OCI-LY7 (cell line): ENCODE data around the gene KIRREL1. TPM values are rescaled to one million over a fixed set of nuclear protein-coding genes. Genes with fewer than 3 reads are reported as not detected.

ENCODE experiments used
- BruUV-seq: library from RNA; stranded (reverse); fragments of 400-500 nt; replicated peaks from 2 replicates; lab custom pipeline; 2021; lab: Mats Ljungman, UMichigan
- CTCF ChIA-PET: fragments of 300-600 bp; sonication (Branson Sonifier 250); formaldehyde crosslinking; loops from one replicate; lab custom pipeline; 2022; ENCODE audit warnings: antibody characterized with exemption; ENCODE audit not compliant: unreplicated experiment; lab: Charles Lee
- POLR2A ChIA-PET: fragments of 300-600 bp; sonication (Branson Sonifier 250); formaldehyde crosslinking; loops from one replicate; lab custom pipeline; 2022; ENCODE audit warnings: antibody characterized with exemption; lab: Charles Lee
- DNase-seq: peaks from one replicate; pipeline ENCODE4 v3.0.0-alpha.2; 2015; ENCODE audit warnings: low spot score
- H2AFZ ChIP-seq: fragments of 200-600 bp; sonication (generic), shearing (Covaris generic); 2 replicates; pipeline ENCODE4 v1.6.1; 2014; ENCODE audit warnings: mild to moderate bottlenecking, antibody characterized with exemption, low read length, moderate library complexity
- H3K27ac ChIP-seq: fragments of 200-600 bp; sonication (generic); 2 replicates; pipeline ENCODE4 v1.5.1; 2014; ENCODE audit warnings: mixed run types, low read depth, mild to moderate bottlenecking, moderate library complexity, low read length, inconsistent platforms; ENCODE audit not compliant: poor library complexity, severe bottlenecking
- H3K36me3 ChIP-seq: fragments of 200-600 bp; sonication (generic); 2 replicates; pipeline ENCODE4 v1.6.1; 2014; ENCODE audit warnings: mild to moderate bottlenecking, antibody characterized with exemption, low read length, moderate library complexity, mixed read lengths; ENCODE audit not compliant: insufficient read depth
- H3K4me1 ChIP-seq: fragments of 200-600 bp; sonication (generic); 2 replicates; pipeline ENCODE4 v1.5.1; 2014; ENCODE audit warnings: mild to moderate bottlenecking, low read length; ENCODE audit not compliant: insufficient read depth, poor library complexity, severe bottlenecking
- H3K4me2 ChIP-seq: fragments of 200-600 bp; sonication (generic); 2 replicates; pipeline ENCODE4 v1.6.1; 2014; ENCODE audit warnings: mild to moderate bottlenecking, low read length
- H3K4me3 ChIP-seq: fragments of 200-600 bp; sonication (generic); 2 replicates; pipeline ENCODE4 v1.5.1; 2014; ENCODE audit warnings: mild to moderate bottlenecking, low read depth, low read length; ENCODE audit not compliant: poor library complexity, severe bottlenecking
- H3K79me2 ChIP-seq: fragments of 200-600 bp; sonication (generic); 2 replicates; pipeline ENCODE4 v1.6.1; 2016; ENCODE audit warnings: low read depth, mild to moderate bottlenecking, low read length, moderate library complexity, mixed read lengths; ENCODE audit not compliant: insufficient read depth
- H3K9me2 ChIP-seq: fragments of 200-600 bp; sonication (generic); 2 replicates; pipeline ENCODE4 v1.6.1; 2016; ENCODE audit warnings: mild to moderate bottlenecking, low read length, mixed read lengths; ENCODE audit not compliant: insufficient read depth
- H3K9me3 ChIP-seq: fragments of 200-600 bp; sonication (generic); 2 replicates; pipeline ENCODE4 v1.6.1; 2014; ENCODE audit warnings: mild to moderate bottlenecking, mixed run types, low read length, mixed read lengths
- H4K20me1 ChIP-seq: fragments of 200-600 bp; sonication (generic); 2 replicates; pipeline ENCODE4 v1.6.1; 2014; ENCODE audit warnings: mild to moderate bottlenecking, antibody characterized with exemption, low read length, moderate library complexity, mixed read lengths; ENCODE audit not compliant: insufficient read depth
- CTCF ChIP-seq: fragments of 200-600 bp; sonication (generic); conservative IDR thresholded peaks from 2 replicates; pipeline ENCODE4 v1.5.1; 2014; ENCODE audit warnings: mild to moderate bottlenecking, antibody characterized with exemption, low read length, moderate library complexity, mixed read lengths
- EZH2phosphoT487 ChIP-seq: fragments of 200-600 bp; sonication (generic); IDR thresholded peaks from 2 replicates; pipeline ENCODE4 v1.6.1; 2018; ENCODE audit warnings: low read depth, borderline replicate concordance, mild to moderate bottlenecking, mixed run types, antibody characterized with exemption, low read length, moderate library complexity, mixed read lengths
- intact Hi-C: fragments of 100-400 bp; cut with micrococcal nuclease; formaldehyde crosslinking; loops from one replicate; pipeline ENCODE4 v1.10.0; 2022; ENCODE audit not compliant: unreplicated experiment
- total RNA-seq, 2 experiments: library from RNA; depleted of rRNA in 1 of 2; stranded (reverse); fragments of >200 nt in 1 of 2; shearing (Covaris generic) in 1 of 2; gene quantifications; 2 replicates each; pipeline ENCODE4 v1.2.3, GENCODE V29; 2014 to 2022

Gene KIRREL1
- total RNA-seq, 2 experiments from 2014 or later = not detected

- H3K36me3 ChIP-seq = no peaks in the 10 kb centered on the region
- no peaks in the 10 kb centered on the region for H3K9me3 ChIP-seq
- peak overlapping the region; percentile 30 for H3K4me2 ChIP-seq
- H3K79me2 ChIP-seq = no peaks in the 10 kb centered on the region
- no TSS peak for BruUV-seq
- H2AFZ ChIP-seq = peak overlapping the region; percentile 48; the same call in 1 of the 2 replicates
- peaks cover 23% of the 10 kb centered on the region for H3K4me1 ChIP-seq
- POLR2A ChIA-PET = interaction anchor here (1.2 kb wide), 1 partner anchor 14 kb away, joined by 3 read pairs; no protein-coding TSS in a partner anchor
- no peaks in the 10 kb centered on the region for H4K20me1 ChIP-seq
- DNase-seq = peak; percentile 84
- no peak overlapping the region for H3K4me3 ChIP-seq
- no peaks in the 10 kb centered on the region for H3K9me2 ChIP-seq
- intact Hi-C loops = loop anchor here (1.0 to 5.0 kb wide), 6 partner anchors 70 to 578 kb away; no protein-coding TSS in a partner anchor
- no peak overlapping the region for H3K27ac ChIP-seq
- CTCF ChIA-PET = interaction anchor here (0.9 to 1.4 kb wide), 2 partner anchors 368 to 379 kb away, joined by 3 to 4 read pairs; no protein-coding TSS in a partner anchor
- TF ChIP-seq EZH2phosphoT487 (no peak), CTCF (peak; percentile 90)
Observed at GRCh38 chr1:157948312-157949073, 45.0 kb upstream of the KIRREL1 start.

- Histone ChIP-seq H3K4me1 (peaks cover 23% of the 10 kb centered on the region), H3K9me3 (no peaks in the 10 kb centered on the region), H2AFZ (peak overlapping the region; percentile 48; the same call in 1 of the 2 replicates), H3K79me2 (no peaks in the 10 kb centered on the region), H4K20me1 (no peaks in the 10 kb centered on the region), H3K4me3 (no peak overlapping the region), H3K27ac (no peak overlapping the region), H3K4me2 (no peak overlapping the region), H3K36me3 (no peaks in the 10 kb centered on the region), H3K9me2 (no peaks in the 10 kb centered on the region)
- no peak for DNase-seq
- ChIA-PET POLR2A (interaction anchor here (0.7 kb wide), 1 partner anchor 153 kb away, joined by 3 read pairs; no protein-coding TSS in a partner anchor), CTCF (interaction anchor here (1.4 kb wide), 1 partner anchor 369 kb away, joined by 3 read pairs; no protein-coding TSS in a partner anchor)
- intact Hi-C loops = loop anchor here (2.0 to 5.0 kb wide), 2 partner anchors 258 to 457 kb away; no protein-coding TSS in a partner anchor
- no peak for TF ChIP-seq EZH2phosphoT487
- TF ChIP-seq CTCF = no peak
- BruUV-seq = no TSS peak
Observed at GRCh38 chr1:157949074-157949354, 44.4 kb upstream of the KIRREL1 start.

GRCh38 chr1:157951230-157951629, 42.2 kb upstream of the KIRREL1 start:
- DNase-seq = no peak
- Histone ChIP-seq H3K4me3 (no peak overlapping the region), H2AFZ (no peak overlapping the region), H3K9me2 (no peaks in the 10 kb centered on the region), H3K27ac (no peak overlapping the region), H3K9me3 (no peaks in the 10 kb centered on the region), H3K4me1 (peaks cover 12% of the 10 kb centered on the region), H4K20me1 (no peaks in the 10 kb centered on the region), H3K4me2 (no peak overlapping the region), H3K79me2 (no peaks in the 10 kb centered on the region), H3K36me3 (no peaks in the 10 kb centered on the region)
- intact Hi-C loops = no loop called here
- POLR2A ChIA-PET = no interaction called here
- TF ChIP-seq CTCF (no peak), EZH2phosphoT487 (no peak)
- no TSS peak for BruUV-seq
- CTCF ChIA-PET = no interaction called here
